NCI-H446 (cell line): ENCODE measurements around the gene MREG.
"Not testable (repeated sequence)": the region's sequence is repeated elsewhere in the genome, so short reads cannot be mapped to it uniquely, and the experiment has no call there.

ENCODE experiments used
- DNase-seq, 2 experiments: peaks; one replicate each; lab custom pipeline; 2025; lab: John Stamatoyannopoulos, UW

The MREG gene

DNA sequence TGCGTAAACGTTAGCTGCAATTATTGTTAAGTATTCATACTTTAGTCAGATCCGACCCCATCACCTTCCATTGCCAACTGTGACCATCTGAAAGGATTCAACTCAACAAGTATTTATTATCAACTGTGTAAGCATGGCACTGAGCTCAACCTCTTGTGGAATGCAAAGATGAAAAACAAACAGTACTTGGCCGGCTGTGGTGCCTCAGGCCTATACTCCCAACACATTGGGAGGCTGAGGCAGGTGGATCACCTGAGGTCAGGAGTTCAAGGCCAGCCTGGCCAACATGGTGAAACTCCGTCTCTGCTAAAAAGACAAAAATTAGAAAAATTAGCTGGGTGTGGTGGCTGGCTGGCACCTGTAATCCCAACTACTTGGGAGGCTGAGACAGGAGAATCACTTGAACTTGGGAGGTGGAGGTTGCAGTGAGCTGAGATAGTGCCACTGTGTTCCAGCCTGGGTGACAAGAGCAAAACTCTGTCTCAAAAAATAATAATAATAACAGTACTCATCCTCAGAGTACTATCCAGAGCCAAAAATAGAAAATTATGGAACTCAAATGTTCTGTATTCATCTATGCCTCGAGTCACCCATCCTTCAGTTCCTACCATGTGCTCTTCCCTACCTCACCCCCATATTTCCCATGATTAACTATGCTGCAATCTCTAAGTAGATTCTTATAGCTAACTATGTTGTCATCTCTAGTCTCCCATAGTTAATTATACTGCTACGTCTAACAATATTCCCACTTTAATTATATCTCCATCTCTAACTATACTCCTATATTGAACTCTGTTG is 8.6 kb upstream of the MREG start:
- DNase-seq = no peak

DNA sequence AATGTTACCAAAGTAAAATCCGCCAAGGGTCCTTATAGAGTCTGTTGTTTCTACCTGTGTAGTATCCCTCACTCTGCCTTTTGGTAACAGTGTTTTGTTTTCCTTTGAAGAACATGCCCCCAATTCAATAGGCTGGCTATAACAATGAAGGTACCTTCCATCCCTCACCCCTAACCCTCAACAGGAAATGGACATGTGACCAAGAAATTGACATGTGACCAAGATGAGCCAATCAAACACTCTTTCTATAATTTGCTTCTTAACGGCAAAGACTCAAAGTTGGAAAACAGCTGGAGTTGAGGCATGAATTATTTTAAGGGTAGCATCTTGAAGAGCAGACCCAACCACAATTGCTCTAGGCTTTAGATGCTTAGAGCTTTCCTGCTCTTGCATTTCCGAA is 5.4 kb upstream of the MREG start:
- no peak for DNase-seq

DNA sequence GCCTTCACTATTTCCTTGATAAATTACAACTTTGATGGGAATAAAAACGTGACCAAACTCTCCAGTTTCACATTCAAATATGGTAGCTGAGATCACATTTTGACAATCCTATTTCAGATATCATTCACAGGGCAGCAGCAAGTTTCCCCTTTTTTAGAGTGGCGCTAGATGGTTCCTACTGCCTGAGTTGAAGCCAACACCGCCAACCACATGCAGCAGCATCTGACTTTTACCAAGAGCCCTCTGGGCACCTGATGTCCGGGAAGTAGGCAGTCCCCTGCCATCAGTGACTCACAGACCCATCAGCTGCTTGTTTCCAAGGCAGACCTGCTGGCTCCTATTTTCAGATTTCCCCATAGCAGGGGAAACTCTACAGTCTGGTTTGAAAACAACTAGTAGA is 4.0 kb upstream of the MREG start:
- DNase-seq = peak in 1 of 2 experiments; percentile 9

DNA sequence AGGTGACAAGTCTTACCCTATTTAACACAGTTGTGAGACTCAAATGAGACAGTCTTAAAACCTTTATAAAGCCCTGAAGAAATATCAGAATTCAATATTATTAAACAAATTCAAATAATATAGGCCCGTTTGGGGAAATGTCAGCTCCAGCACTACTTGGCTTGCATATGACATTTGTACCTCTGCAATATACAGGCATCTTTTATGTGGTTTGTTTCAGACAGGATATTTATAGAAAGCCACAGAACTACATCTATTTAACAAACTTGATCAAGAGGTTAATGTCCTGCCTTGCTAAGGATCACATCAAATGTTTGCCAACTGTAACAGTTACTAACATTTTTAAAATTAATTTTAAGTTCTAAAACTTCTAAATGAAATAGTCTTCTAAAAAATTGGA is 3.2 kb upstream of the MREG start:
- no peak for DNase-seq

DNA sequence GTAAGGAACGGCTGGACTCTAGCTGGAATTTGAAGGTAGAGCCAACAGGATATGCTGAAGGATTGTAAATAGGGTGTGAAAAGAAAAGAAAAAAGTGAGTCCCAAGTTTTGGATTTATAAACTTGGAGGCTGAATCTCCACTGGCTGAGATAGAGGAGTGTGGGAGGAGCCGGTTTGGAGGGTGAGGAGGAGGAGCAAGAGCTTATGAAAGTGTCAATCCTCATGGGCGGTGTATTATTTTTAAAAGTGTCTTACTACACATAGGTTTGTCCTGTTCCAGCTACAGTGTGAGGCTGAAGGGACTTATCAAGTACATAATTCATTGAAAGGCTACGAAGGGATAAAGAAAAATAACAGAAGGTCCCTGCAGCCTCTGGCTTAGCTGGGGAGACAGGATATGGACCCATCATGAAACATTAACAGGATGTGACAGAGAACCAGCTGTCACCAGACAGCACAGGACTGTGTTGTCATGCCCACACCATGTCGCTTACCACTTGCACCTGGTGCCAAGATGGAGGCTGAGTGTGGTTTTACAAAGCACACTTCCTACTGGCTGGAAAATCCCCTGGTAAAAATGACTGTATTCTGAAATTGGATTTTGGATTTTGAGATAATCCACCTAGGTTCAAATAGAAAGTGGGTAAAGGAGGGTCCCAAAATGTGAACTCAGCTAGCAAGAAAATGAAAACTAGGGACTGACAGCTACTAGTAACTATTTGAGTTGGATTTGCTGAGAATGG is 2.5 kb upstream of the MREG start:
- no peak for DNase-seq

DNA sequence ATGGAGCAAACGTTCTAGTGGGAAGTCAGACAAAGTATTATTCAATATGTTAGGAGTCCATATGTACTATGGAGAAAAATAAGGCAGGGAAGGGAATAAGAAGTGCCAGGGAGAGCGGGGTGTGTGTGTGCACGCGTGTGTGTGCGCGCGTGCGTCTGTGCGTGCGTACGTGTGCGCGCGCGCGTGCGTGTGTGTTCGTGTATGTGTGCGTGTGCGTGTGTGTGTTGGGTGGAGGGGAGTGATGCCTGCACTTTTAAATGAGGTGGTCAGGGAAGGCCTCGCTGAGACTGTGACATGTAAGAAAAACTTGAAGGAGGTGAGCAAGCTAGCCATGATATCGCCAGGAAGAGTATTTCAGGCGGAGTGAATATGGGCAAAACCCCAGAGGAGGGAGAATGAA is 1.6 kb upstream of the MREG start:
- DNase-seq = no peak

DNA sequence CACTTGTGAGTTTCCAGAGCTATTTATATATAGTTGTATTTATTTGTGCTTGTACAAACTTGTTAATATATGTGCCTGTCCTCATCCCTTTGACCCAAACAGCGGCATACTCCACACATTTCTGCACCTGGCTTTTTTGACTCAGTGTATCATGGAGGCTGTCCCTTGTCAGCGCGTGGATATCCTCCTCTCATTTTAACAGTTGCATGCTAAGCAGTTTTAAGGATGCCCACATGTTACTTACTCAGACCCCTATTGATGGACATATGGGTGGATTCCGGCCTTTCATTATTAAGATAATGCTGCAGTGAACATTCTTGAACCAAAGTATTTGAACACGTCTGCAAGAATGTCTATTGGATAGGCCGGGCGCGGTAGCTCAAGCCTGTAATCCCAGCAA is 655 bp upstream of the MREG start:
- DNase-seq = no peak

DNA sequence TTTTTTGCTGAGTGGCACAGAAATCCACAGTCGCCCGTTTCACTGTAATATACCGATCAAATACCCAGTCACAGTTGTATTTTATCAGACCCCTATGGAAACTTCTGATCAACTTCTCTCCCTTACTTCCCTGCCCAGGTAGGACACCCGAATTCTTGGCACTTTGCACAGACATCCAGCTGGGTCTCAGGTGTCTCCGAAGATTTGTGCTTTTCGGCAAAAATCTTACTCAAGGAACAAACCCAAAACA is 596 bp downstream of the MREG start:
- DNase-seq = no peak

DNA sequence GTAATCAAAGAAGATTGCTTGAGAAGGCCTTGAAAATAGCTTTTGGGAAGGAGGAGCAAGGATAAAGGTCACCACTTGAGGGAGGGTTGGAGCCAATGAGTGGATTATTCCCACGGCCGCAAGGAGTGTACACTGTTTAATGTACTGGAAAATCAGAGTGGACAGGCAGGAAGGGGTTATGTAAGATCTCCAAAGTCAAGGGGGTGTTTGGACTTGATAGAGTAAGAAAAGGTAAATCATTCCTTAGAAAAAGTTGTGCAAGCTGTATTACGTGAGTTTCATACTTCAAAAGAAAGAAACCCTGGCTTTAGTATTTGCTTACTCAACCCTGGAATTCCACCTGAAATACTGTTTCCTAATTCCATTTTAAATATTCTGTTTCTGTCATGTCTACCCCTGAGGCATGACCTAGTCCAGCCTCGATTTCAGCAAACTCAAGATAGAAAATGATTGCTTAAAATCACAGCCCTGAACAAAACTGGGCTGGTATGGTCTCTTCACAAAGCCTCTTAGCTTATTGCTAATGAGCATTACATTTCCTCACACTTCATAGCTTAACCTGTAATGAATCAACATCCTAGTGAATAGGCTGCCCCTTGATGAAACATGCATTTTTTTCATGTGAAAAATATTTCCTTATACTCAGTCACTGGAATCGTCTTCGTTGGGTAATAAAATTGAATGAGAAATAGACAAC is 1.1 kb downstream of the MREG start:
- DNase-seq = no peak

DNA sequence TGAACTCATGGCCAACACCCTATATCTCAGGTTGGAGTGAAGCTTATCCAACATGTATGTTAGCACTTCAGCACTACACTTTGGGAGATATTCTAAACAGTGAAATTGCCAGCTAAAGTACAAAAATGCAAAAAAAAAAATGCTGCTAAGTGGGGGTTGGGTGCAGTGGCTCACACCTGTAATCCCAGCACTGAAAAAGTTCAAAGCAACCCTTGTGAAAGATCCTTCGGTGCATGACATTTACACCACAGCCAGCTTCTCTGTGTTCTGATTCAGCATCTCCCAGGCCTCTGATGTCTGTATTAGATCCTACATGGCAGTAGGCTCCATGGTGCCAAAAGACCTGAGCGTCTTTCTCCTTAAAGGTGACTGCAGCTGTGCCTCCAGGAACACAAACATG is 4.1 kb downstream of the MREG start:
- not testable (repeated sequence) for DNase-seq

DNA sequence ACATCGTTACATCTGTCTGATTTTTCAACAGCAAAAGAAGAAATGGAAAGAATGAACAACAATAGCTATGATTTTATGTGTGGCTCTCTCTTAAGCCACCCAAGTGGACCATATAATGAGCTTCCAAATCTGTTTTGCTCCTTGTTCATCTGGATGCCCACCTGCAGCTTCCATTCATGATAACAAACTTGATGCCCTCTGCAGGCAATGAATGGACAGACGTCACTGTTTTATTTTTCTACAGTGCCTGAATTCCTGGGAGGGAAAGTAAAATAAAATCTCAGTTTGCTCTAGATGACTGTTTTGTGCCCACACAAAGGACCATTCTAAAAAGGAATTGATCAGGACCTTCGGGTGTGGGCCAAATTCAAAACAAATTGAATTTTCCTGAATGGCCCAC is 5.0 kb downstream of the MREG start:
- DNase-seq = no peak

DNA sequence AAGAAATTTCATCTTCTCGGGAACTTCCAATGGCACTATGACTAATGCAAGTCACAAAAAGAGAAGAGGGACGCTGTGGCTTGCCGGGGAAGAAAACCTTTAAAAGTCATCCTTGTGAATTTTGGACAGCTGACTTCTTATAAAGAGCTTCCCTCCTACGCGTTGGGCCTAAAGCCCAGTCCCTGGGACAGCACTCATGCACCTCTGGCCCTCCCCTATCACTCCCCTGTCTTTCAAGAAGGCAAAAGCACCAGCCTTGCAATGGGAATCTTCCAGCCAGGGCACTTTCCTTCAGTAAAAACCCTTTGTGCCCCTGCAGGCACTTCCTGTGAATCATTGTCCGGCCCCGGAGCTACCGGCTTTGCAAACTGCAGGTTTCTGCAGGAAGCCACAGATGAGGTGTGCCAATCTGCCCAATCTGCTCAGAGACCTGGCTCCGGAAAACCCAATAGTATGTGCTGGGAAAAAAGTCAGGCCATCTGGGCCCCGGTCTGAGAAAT is 7.1 kb downstream of the MREG start:
- no peak for DNase-seq

DNA sequence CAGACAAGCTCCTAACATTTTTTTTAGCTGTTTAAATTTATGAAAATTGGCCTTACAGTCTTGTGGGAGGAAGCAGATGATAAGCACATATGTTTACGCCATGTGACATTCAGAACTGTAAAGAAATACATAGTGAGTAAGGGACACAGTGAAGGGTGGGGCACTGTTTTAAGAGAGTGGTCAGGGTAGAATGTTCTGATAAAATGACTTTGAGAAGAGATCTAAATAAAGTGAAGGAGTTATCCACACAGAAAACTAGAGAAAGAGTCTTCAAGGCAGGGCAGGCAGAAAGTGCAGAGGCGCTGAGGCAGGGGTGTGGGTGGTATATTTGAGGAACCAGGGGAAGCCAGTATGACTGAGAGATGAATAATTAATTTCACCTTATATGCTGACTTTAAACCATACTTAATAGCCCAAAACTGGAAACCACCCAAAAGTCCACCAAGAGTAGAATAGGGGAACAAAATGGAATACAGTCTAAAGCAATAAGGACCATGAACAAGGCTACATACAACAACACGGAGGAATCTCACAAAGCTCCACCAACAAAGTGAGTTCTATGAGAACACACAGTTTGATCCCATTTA is 8.6 kb downstream of the MREG start:
- no peak for DNase-seq

DNA sequence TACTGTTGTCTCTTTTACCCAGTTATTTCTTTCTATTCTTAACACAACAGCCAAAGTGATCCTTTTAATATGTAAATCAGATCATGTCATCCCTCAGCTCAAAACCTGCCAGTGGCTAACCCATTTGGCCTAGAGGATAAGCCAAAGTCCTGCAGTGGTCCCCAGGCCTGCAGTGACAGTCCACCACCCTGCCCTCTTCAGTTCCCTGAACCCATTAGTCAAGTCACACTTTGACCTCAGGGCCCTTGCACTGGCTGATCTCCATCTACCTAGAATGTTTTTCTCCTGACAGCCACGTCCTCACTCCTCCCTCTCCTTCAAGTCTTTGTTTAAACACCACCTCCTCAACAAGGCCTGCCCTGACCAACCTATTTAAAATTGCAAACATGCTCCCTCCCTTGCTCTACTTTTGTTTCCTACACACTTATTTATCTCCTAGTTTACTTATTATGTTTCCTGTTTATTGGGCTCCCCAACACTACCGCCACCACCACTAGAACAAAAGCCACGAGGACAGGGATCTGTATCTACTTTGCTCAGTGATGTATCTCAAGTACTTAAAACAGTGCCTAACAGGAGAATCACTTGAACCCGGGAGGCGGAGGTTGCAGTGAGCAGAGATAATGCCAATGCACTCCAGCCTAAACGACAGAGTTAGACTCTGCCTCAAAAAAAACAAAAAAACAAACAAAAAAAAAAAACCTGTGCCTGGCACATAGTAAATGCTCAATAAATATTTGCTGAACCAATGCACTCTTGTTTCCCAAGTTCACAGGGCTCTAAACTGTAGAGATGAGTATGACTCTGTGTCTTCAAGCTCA is 9.3 kb downstream of the MREG start:
- DNase-seq = no peak

DNA sequence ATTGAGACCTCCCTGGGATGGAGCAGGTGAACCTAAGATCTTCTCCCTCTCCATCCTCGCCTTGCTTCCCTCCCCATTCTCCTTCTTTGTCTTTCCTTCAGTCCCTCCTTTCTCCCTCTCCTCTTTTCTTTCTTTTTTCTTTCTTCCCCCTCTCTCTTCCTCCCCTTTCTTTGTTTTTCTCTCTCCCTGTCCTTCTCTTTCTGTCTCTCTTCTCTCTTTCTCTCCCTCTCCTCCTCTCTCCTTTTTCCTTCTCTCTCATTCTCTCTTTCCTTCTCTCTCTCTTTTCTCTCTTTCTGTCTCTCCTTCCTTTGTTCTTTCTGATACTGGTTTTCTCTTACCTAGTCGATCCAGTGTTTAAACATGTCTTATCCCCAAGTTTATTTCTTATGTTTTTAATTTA is 10.7 kb downstream of the MREG start:
- DNase-seq = no peak

DNA sequence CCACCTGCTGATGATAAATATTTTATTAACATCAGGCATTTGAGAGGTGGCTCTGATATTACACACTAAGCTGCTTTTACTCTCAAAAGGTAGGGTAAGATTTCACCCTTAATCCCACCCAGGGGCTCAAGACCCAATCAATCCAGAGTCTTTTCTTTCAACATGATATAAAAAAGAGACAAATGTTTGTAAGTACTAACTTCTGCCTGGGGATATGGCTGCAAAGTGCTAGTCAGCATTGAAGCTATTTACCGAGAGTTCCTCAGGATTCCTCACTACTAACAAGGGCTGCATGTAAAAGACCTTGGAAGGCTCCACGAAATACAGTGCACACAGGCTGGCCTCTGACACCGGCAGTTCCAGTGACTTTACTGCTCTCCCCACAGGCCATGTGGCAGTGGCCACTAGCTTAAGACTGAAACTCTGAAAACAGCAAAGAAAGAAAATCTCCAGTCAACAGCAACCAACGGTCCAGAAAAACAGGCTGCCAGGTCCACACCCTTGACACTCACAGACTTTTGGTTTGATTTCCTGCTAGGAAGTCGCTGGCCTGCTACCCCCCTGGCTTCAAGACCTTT is 11.2 kb downstream of the MREG start:
- DNase-seq = no peak

DNA sequence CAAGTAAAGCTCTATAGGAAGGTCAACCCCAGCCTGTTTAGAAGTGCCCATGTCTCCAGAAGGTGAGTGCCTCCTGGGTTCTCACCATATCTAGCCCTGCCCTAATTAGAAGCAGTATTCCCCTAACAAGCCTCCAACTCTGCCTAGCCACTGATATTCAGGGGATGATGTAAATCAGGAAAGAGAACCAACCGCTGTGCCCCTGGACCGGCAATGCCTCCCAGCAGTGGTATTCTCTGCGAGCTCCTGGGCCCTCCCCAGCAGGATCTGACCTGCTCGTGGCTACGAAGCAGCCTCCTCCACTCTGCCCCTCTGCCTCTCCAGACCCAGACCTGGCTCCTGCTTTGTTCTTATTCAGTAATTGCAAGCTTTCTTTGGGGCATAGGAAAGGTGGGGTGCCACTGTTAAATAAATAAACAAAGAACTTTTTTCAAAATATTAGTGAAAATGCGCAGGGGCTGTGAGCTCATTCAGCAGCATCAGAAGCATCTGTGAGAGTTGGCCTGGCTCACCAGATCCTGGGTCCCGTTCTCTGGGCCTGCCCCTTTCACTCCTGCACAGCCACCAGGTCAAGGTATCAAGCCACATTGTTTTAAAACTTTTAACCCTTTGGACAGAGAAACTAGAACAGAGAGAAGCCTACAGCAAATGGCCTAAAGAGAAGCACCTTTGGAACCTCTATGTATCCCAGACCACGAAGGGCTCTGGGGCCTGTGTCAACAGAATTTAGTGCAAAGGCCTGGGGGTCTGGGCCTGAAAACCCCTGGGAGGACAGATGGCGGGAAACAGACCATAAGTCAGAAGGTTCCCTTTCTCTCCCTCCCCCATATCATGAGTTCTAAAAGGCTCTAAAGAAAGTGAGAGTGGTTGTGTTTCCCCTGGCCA is 11.9 kb downstream of the MREG start:
- DNase-seq = no peak

DNA sequence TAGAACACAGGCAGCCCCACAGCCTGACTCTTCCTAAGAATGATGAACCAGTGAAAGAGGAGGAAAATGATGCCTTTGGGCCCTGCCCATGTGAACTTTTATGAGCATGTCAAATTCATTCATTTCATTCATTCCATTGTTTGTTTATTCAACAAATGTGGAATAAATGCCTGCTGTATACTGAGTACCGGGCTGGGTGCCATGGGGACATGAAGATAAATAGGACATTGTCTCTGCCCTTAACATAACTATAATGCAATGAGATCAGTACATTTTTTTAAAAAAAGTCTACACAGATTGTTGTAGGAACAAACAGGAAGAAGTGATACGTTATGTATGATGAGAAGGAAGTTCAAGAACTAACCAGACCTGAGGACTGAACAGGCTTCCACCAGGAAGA is 14.7 kb downstream of the MREG start:
- no peak for DNase-seq

DNA sequence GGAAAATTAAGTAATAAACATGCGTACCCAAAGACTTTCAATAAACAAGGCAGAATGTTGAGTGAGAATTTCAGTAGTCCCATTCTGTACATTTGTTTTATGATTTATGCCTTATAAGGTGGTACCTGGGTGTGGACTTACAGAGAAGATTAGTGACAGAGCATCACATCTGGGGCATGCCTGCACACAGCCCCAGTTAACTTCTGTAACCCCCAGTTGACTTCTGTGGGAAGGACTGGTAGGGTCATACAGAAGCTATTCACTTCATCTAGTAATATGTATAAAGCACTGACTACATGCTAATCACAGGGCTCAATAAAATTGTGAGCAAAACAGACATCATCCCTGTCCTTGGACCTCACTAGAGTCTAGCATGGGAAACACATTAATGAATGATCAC is 16.1 kb downstream of the MREG start:
- no peak for DNase-seq

DNA sequence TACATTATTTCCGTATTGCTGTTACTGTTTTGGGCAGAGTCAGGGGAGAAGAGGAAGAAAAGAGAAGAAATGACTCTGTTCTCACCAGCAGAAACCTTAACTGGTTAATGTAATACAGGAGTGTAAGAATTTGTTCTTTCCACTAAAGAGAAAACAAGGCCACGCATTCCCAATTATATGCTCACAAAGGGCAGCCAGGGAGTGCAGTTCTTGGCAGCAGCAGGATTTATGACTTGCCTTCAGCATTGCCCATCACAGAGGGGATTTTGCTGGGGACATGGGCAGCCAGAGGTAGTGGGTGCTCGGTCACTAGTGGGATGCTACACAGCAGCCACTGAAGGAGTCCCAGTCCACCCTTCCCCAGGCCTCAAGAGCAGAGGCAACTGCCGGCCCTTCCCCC is 18.4 kb downstream of the MREG start:
- DNase-seq = no peak
